GM13976 (cell line): ENCODE measurements around the gene PRSS36.

Experiments used
- DNase-seq: peaks from one replicate; pipeline ENCODE4 v3.0.0; 2012; ENCODE audit warnings: low spot score
- CTCF ChIP-seq: IDR thresholded peaks from 2 replicates; pipeline ENCODE4 v1.5.1; 2012; ENCODE audit warnings: borderline replicate concordance, mild to moderate bottlenecking; ENCODE audit not compliant: insufficient read depth; ENCODE audit errors: extremely low read depth, missing control alignments, control extremely low read depth
- in situ Hi-C: fragments of 300-500 bp; cut with MboI; formaldehyde crosslinking; loops from one replicate; pipeline ENCODE4 v1.12.0; 2022; ENCODE audit warnings: low sequenced_read_pairs, mixed read lengths, inconsistent platforms; ENCODE audit not compliant: unreplicated experiment

The PRSS36 gene

DNA sequence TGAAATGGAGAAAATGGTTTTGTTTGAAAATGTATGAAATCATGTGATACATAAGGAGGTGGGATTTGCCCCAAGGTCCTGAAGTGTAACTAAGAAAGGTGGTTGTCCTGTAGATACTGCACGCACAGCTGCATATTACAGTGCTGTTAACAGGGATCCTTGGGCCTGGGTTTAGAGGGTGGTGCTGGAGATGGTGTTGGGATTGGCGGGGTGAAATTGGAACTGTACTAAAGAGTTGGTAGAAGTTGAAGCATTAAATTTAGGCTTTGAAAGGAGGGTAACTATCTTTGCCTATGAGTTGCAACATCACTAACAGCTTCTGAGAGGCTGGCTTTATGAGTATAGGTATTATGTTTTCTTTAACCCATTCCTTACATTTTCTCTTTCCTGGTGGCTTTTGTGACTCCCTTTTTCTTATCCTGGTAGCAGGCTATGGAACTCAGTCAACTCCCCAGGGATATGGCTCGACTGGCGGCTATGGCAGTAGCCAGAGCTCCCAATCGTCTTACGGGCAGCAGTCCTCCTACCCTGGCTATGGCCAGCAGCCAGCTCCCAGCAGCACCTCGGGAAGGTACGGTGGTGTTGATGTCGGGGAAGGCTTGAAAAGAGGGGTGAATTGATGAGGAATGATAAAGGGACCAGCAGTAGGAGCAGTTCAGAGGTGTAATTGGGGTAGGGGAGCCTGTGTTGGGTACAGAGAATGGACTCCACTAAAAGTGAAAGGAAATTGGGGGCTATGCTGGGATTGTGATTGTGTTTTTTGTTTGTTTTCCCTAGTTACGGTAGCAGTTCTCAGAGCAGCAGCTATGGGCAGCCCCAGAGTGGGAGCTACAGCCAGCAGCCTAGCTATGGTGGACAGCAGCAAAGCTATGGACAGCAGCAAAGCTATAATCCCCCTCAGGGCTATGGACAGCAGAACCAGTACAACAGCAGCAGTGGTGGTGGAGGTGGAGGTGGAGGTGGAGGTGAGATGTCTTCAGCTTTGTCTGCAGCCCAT lies 33.9 kb upstream of the PRSS36 start:
- no peak for DNase-seq
- no peak for TF ChIP-seq CTCF
- in situ Hi-C loops: loop anchor here (25.0 kb wide), 1 partner anchor 179 kb away; the partner anchor contains the start of gene ITGAX

- no peak for DNase-seq
- in situ Hi-C loops: loop anchor here (25.0 kb wide), 1 partner anchor 180 kb away; the partner anchor contains the start of gene ITGAX
- TF ChIP-seq CTCF: no peak
Measured at GRCh38 chr16:31182391-31182790, 32.5 kb upstream of the PRSS36 start.

- in situ Hi-C loops: loop anchor here (25.0 kb wide), 1 partner anchor 181 kb away; the partner anchor contains the start of gene ITGAX
- no peak for DNase-seq
- TF ChIP-seq CTCF: no peak
Measured at GRCh38 chr16:31181102-31181830, 31.4 kb upstream of the PRSS36 start.

DNA sequence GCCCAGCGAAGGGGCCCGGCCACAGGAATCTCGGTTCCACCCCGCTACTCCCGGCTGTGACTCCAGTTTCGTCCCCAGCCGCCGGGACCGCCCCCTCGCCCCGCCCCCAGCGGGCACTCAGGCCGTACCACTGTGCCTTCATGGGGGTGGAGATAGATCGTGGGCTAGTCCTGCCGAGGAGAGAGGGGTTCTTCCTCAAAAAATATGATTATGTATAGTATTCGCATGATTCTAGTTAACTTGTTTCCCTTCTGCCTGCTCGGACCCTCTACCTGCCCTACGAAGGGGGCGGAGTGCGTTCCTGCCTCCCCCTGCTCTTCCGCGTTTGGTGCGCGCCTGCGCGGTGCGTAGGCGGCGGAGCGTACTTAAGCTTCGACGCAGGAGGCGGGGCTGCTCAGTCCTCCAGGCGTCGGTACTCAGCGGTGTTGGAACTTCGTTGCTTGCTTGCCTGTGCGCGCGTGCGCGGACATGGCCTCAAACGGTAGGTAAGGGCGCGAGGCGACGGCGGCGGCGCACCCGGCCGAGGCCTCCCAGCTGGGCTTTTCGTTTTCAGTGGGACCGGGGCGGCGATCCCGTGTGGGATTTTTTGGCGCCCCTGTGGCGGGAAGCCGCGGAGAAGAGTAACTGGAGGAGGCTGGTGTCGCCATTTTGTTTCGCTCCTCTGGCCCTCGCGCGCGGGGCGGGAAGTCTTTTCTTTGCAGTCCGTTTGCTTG lies 30.0 kb upstream of the PRSS36 start, which contains the start of gene FUS:
FUS (plus strand) TSS at position 393 of the 713 bp plus-strand sequence; CDS start at position 469, 76 bp downstream.
- TF ChIP-seq CTCF: no peak
- in situ Hi-C loops: loop anchor here (25.0 kb wide), 1 partner anchor 182 kb away; the partner anchor contains the start of gene ITGAX
- DNase-seq: peak; percentile 96

GRCh38 chr16:31179219-31179746 lies 29.4 kb upstream of the PRSS36 start:
- in situ Hi-C loops: loop anchor here (25.0 kb wide), 1 partner anchor 183 kb away; the partner anchor contains the start of gene ITGAX
- DNase-seq: no peak
- no peak for TF ChIP-seq CTCF
